ENCODE data around the gene KRT79.
"Not testable (repeated sequence)": the region's sequence is repeated elsewhere in the genome, so short reads cannot be mapped to it uniquely, and the experiment has no call there.

Gene KRT79

GRCh38 chr12:52860102-52860823, 26.2 kb upstream of the KRT79 start:
- DNase-seq (ENCODE audit: low spot score): no peak

- DNase-seq (ENCODE audit: low spot score): no peak
Measured at GRCh38 chr12:52857500-52857899, 23.4 kb upstream of the KRT79 start.

GRCh38 chr12:52856787-52857186, 22.7 kb upstream of the KRT79 start:
- no peak for DNase-seq (ENCODE audit: low spot score)

GRCh38 chr12:52856077-52856476, 22.0 kb upstream of the KRT79 start:
- DNase-seq (ENCODE audit: low spot score): not testable (repeated sequence)

- DNase-seq (ENCODE audit: low spot score): no peak
Measured at GRCh38 chr12:52851787-52852186, 17.7 kb upstream of the KRT79 start.

- no peak for DNase-seq (ENCODE audit: low spot score)
Measured at GRCh38 chr12:52850681-52851080, 16.6 kb upstream of the KRT79 start.

- DNase-seq (ENCODE audit: low spot score): no peak
Measured at GRCh38 chr12:52849511-52849910, 15.4 kb upstream of the KRT79 start.

GRCh38 chr12:52848661-52849255, 14.6 kb upstream of the KRT79 start, which contains the start of gene KRT78:
Gene KRT78 (minus strand): TSS chr12:52848994. CDS start chr12:52848930, 64 bp downstream.
- DNase-seq (ENCODE audit: low spot score): no peak

GRCh38 chr12:52847335-52848102, 13.4 kb upstream of the KRT79 start:
- no peak for DNase-seq (ENCODE audit: low spot score)

GRCh38 chr12:52846356-52846970, 12.4 kb upstream of the KRT79 start:
- DNase-seq (ENCODE audit: low spot score): no peak

GRCh38 chr12:52845946-52846345, 11.8 kb upstream of the KRT79 start:
- no peak for DNase-seq (ENCODE audit: low spot score)

- DNase-seq (ENCODE audit: low spot score): no peak
Measured at GRCh38 chr12:52844386-52844785, 10.3 kb upstream of the KRT79 start.

GRCh38 chr12:52839436-52840105, 5.5 kb upstream of the KRT79 start:
- no peak for DNase-seq (ENCODE audit: low spot score)

- no peak for DNase-seq (ENCODE audit: low spot score)
Measured at GRCh38 chr12:52838609-52839435, 4.7 kb upstream of the KRT79 start.

GRCh38 chr12:52837781-52838608, 3.9 kb upstream of the KRT79 start:
- no peak for DNase-seq (ENCODE audit: low spot score)

- no peak for DNase-seq (ENCODE audit: low spot score)
Measured at GRCh38 chr12:52837413-52837741, 3.3 kb upstream of the KRT79 start.

- DNase-seq (ENCODE audit: low spot score): no peak
Measured at GRCh38 chr12:52836491-52837412, 2.6 kb upstream of the KRT79 start.

GRCh38 chr12:52836042-52836466, 1.9 kb upstream of the KRT79 start:
- no peak for DNase-seq (ENCODE audit: low spot score)
